SK-N-SH treated with all-trans-retinoic acid at 6 μM for 48 hours (cell line): ENCODE results near the gene TAMM41.

Experiments
- ARNTL ChIP-seq: fragments of 450-650 bp; formaldehyde crosslinking; IDR thresholded peaks from 2 replicates; pipeline ENCODE4 v1.5.0; 2020; ENCODE audit warnings: low read depth, mild to moderate bottlenecking, moderate library complexity, borderline replicate concordance
- BACH2 ChIP-seq: fragments of 250-450 bp; sonication (Bioruptor Pico); IDR thresholded peaks from 2 replicates; pipeline ENCODE4 v1.9.0; 2021; ENCODE audit warnings: mild to moderate bottlenecking, borderline replicate concordance
- CREB5 ChIP-seq: fragments of 250-450 bp; sonication (Bioruptor Pico); IDR thresholded peaks from 2 replicates; pipeline ENCODE4 v1.5.1; 2020; ENCODE audit warnings: low read depth, mild to moderate bottlenecking, moderate library complexity
- CSRNP3 ChIP-seq: fragments of 250-450 bp; sonication (Bioruptor Pico); IDR thresholded peaks from 2 replicates; pipeline ENCODE4 v1.5.1; 2021; ENCODE audit warnings: mild to moderate bottlenecking, moderate library complexity
- PATZ1 ChIP-seq: fragments of 250-450 bp; sonication (Bioruptor Pico); IDR thresholded peaks from 2 replicates; pipeline ENCODE4 v1.8.0; 2020; ENCODE audit warnings: mild to moderate bottlenecking, moderate library complexity, borderline replicate concordance
- ZNF565 ChIP-seq: fragments of 450-650 bp; formaldehyde crosslinking; conservative IDR thresholded peaks from 2 replicates; pipeline ENCODE4 v1.5.0; 2020; ENCODE audit warnings: low read depth, mild to moderate bottlenecking, moderate library complexity

GRCh38 chr3:11829416-11829815 is 17.3 kb downstream of the TAMM41 start:
- no peak for TF ChIP-seq BACH2
- no peak for TF ChIP-seq ARNTL
- TF ChIP-seq ZNF565 (CRISPR knock-in tag) = no peak
- TF ChIP-seq CREB5 (CRISPR knock-in tag) = no peak
- TF ChIP-seq CSRNP3 (CRISPR knock-in tag) = no peak
- TF ChIP-seq PATZ1 (CRISPR knock-in tag) = no peak
